H1 (cell line): ENCODE measurements around the gene KIF11. TPM values are rescaled to one million over a fixed set of nuclear protein-coding genes. Genes with fewer than 3 reads are reported as not detected.

Source experiments
- CHD1 ChIP-seq: IDR thresholded peaks from 2 replicates; pipeline ENCODE4 v1.6.1; 2012; ENCODE audit warnings: low read depth, low read length, improper control_type of control experiment
- KDM4A ChIP-seq: IDR thresholded peaks from one replicate; pipeline ENCODE4 v1.7.1; 2012; ENCODE audit warnings: low read depth, mild to moderate bottlenecking, moderate library complexity, low read length, inconsistent platforms; ENCODE audit not compliant: severe bottlenecking
- MAFK ChIP-seq: IDR thresholded peaks from 2 replicates; pipeline ENCODE4 v1.6.1; 2012; ENCODE audit warnings: low read depth, mild to moderate bottlenecking, improper control_type of control experiment, low read length
- PHF8 ChIP-seq: fragments of 200-600 bp; sonication (generic); conservative IDR thresholded peaks from 2 replicates; pipeline ENCODE4 v1.7.1; 2012; ENCODE audit warnings: low read depth, mild to moderate bottlenecking, inconsistent platforms, low read length, moderate library complexity
- SP4 ChIP-seq: IDR thresholded peaks from 2 replicates; pipeline ENCODE4 v1.6.1; 2012; ENCODE audit warnings: low read length, inconsistent platforms
- TBP ChIP-seq: IDR thresholded peaks from 2 replicates; pipeline ENCODE4 v1.6.1; 2011; ENCODE audit warnings: low read depth, low read length, improper control_type of control experiment
- polyA plus RNA-seq, 7 experiments: library from polyadenylated mRNA; depleted of rRNA in 3 of 7; stranded (reverse) in 5 of 7; unstranded in 2 of 7; fragments of >200 nt in 5 of 7; fragments of 200-250 nt in 2 of 7; gene quantifications; 1 replicate in 5 of 7; 2 replicates in 1 of 7; 4 replicates in 1 of 7; pipeline versions ENCODE4 v1.2.1 to v1.2.3, GENCODE V29; 2011 to 2013; ENCODE audit warnings: missing spikeins in 2 of 7, mixed read lengths in 2 of 7
- total RNA-seq: library from RNA; stranded (reverse); fragmentation: NEBNext Ultra II Directional; extraction: Animal tissue kit (Norgen Biotek cat#: 25700); gene quantifications from 2 replicates; pipeline ENCODE4 v1.2.1, GENCODE V29; 2021
- TF ChIP-seq, protein P1 (sequence below): IDR thresholded peaks from 2 replicates; pipeline ENCODE4 v1.6.1; 2012; ENCODE audit warnings: inconsistent platforms

The KIF11 gene
- total and polyA plus RNA-seq, 2 of the 8 experiments (the other 6 are each of a cell fraction or from before 2014, with no cell fraction given): 11.1 to 59.2 TPM

DNA sequence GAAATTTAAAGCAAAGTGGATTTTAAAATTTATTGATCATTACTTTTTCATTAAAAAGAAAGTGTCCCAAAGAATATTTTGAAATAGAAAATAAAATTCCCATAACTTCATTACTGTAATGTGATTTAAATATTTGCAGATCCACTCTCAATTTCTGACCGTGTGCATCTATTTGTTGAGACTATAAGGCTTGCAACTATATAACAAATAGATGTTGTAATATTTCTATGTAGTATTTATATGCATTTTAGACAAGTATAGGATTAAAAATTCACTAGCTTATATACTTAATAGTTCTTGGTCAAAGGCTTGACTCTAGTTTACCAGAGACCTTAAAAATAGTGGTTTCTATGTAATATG, 100.6 kb downstream of the KIF11 start (continued):
- TF ChIP-seq, protein P1, sequence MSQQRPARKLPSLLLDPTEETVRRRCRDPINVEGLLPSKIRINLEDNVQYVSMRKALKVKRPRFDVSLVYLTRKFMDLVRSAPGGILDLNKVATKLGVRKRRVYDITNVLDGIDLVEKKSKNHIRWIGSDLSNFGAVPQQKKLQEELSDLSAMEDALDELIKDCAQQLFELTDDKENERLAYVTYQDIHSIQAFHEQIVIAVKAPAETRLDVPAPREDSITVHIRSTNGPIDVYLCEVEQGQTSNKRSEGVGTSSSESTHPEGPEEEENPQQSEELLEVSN: no peak
- TF ChIP-seq TBP: no peak
- no peak for TF ChIP-seq MAFK
- no peak for TF ChIP-seq PHF8
- no peak for TF ChIP-seq SP4
- no peak for TF ChIP-seq CHD1
- no peak for TF ChIP-seq KDM4A
